ENCODE data around the gene EML4. TPM values are rescaled to one million over a fixed set of nuclear protein-coding genes. Genes with fewer than 3 reads are reported as not detected.
A peak's percentile ranks its signal among the peaks of the same experiment; 100 is the strongest.

The EML4 gene
- total and polyA plus RNA-seq, 2 of the 13 experiments (the other 11 are each of a cell fraction or from before 2014, with no cell fraction given), result 243 to 476 TPM

- TF ChIP-seq CREB1 (IDR thresholded peaks at IDR 0.05) (no peak), CREB1 (CRISPR knock-in tag; IDR thresholded peaks at IDR 0.05) (peak; percentile 26; the same call in 1 of the 2 replicates), ZBTB4 (CRISPR knock-in tag; IDR thresholded peaks at IDR 0.05; ENCODE audit: borderline replicate concordance) (0 out of 2 replicates have a peak, but pooled peaks have one; percentile 6), ZNF24 (IDR thresholded peaks at IDR 0.05) (0 out of 2 replicates have a peak, but pooled peaks have one; percentile 24), PHF8 (CRISPR knock-in tag; IDR thresholded peaks at IDR 0.05) (no peak), ZNF280D (CRISPR knock-in tag; IDR thresholded peaks at IDR 0.05) (peak; percentile 5; the same call in 1 of the 2 replicates), TCF12 (IDR thresholded peaks at IDR 0.05) (no peak), TCF12 (CRISPR knock-in tag; IDR thresholded peaks at IDR 0.05) (no peak), ZNF44 (CRISPR knock-in tag; IDR thresholded peaks at IDR 0.05) (no peak), ZSCAN30 (CRISPR knock-in tag; IDR thresholded peaks at IDR 0.05) (no peak), HDAC1 (CRISPR knock-in tag; IDR thresholded peaks at IDR 0.05) (no peak), CAMTA2 (CRISPR knock-in tag; IDR thresholded peaks at IDR 0.05; ENCODE audit: borderline replicate concordance) (no peak), ERF (CRISPR knock-in tag; IDR thresholded peaks at IDR 0.05) (no peak), EED (CRISPR knock-in tag; IDR thresholded peaks at IDR 0.05) (no peak), MNT (IDR thresholded peaks at IDR 0.05) (no peak), ZNF792 (CRISPR knock-in tag; IDR thresholded peaks at IDR 0.05) (no peak), ZNF20 (CRISPR knock-in tag; IDR thresholded peaks at IDR 0.05) (no peak), ZNF512B (CRISPR knock-in tag; IDR thresholded peaks at IDR 0.05; ENCODE audit: borderline replicate concordance) (no peak)
Measured at GRCh38 chr2:42223067-42223854, 54.1 kb downstream of the EML4 start (continued).

All from HepG2 (cell line).